ENCODE data around the gene KIF26B. TPM values are rescaled to one million over a fixed set of nuclear protein-coding genes. Genes with fewer than 3 reads are reported as not detected.

The KIF26B gene
- 74.8 and 81.5 TPM in 2 replicates for total RNA-seq

DNA sequence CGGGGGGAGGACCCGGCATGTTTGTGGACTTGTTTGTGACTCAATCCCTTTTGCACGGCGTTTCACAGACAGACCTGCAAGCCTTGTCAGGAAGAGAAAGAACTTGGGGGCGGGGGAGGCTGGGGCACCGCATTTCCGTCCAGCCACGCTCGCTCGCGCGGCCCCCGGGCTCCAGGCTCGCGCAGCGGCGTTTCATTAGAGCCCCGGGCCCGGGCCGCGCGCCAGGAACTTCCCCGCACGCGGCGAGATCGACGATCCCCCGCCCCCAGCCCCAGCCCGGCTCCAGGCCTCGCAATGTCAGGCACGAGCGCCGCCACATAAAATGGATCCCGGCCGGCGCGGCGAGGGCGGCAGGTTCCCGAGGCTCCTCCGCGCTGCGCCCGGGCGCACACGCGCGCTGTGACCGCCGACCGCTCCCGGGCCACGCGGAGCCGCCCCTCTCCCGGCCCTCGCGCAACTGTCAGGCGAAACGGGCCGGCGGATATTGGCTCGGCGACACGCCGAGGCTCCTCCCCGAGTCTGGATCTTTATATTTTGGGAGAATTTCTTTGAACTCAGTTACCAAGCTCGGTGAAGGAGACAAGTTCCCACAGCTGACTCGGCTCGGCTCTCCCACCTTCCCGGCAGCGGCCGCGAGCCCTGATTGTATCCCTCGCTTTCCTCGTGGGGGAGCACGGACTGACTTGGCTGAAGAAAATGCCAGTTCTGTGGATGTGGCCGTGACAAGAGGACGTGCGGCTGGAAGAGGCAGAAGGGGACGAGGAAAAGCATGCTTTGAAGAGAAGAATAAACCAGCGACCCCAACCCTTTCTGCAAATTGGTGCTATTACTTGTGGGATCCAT is at the start of gene KIF26B:
TSS of gene KIF26B (plus strand) at position 557 of the 843 bp plus-strand sequence. CDS start 440 bp downstream, outside the sequence.

Small RNA genes lying within 50 kb of the gene (small RNA-seq; reads per million reads assigned to genes)
- gene DNAJC19P8 (not detected), gene RNU1-132P (0.27 reads per million)

Data from hair follicle dermal papilla cell (primary cell).